Body of pancreas (tissue), 4 donors: ENCODE measurements around the gene RAMP1. TPM values are rescaled to one million over a fixed set of nuclear protein-coding genes. Genes with fewer than 3 reads are reported as not detected.
A peak's percentile ranks its signal among the peaks of the same experiment; 100 is the strongest.
"Not testable (repeated sequence)": the region's sequence is repeated elsewhere in the genome, so short reads cannot be mapped to it uniquely, and the experiment has no call there.

ENCODE experiments used
- ATAC-seq: fragments of 150-250 bp; one replicate; pipeline ENCODE4 v1.9.1; 2016
- DNase-seq, 4 donors: peaks; one replicate each; pipeline ENCODE4 v3.0.0-alpha.2; 2019
- H3K27ac ChIP-seq, 4 donors: fragments of 200-600 bp; sonication (generic); 1 replicate in 3 of 4; 2 replicates in 1 of 4; pipeline versions ENCODE4 v1.5.1 to v1.6.1; 2016 to 2019; ENCODE audit warnings: mild to moderate bottlenecking in 1 of 4, mixed read lengths in 1 of 4, moderate library complexity in 1 of 4
- H3K27me3 ChIP-seq, 2 donors: fragments of 200-600 bp; sonication (generic); one replicate each; pipeline ENCODE4 v1.6.0; 2016; ENCODE audit warnings: mild to moderate bottlenecking in 1 of 2
- H3K36me3 ChIP-seq, 2 donors: fragments of 200-600 bp; sonication (generic); replicated peaks in 1 of 2; 2 replicates each; pipeline ENCODE4 v1.5.1; 2016; ENCODE audit warnings: low read depth in 2 of 2; ENCODE audit not compliant: insufficient read depth in 1 of 2
- H3K4me1 ChIP-seq: fragments of 200-600 bp; sonication (generic); one replicate; pipeline ENCODE4 v1.6.0; 2016
- H3K4me3 ChIP-seq, 2 donors: fragments of 200-600 bp; sonication (generic); 1 replicate in 1 of 2; 2 replicates in 1 of 2; pipeline ENCODE4 v1.5.1; 2016 to 2019
- H3K9me3 ChIP-seq, 3 donors: fragments of 200-600 bp; sonication (generic); 1 replicate in 2 of 3; 2 replicates in 1 of 3; pipeline ENCODE4 v1.5.1; 2016
- POLR2A ChIP-seq, 3 donors: fragments of 450-650 bp; IDR thresholded peaks; one replicate each; pipeline ENCODE4 v1.6.1; 2016; ENCODE audit warnings: antibody characterized with exemption in 3 of 3, mild to moderate bottlenecking in 2 of 3
- WGBS, 2 donors: methylation state at CpG; one replicate each; pipeline ENCODE4 v1.1.5; 2017; 5-methylcytosine and 5-hydroxymethylcytosine counted together
- intact Hi-C: fragments of 100-400 bp; cut with DNase I; formaldehyde crosslinking; loops from one replicate; pipeline ENCODE4 v1.15.1; 2023
- total RNA-seq, 2 donors: library from RNA; depleted of rRNA; stranded (reverse); fragments of >200 nt; gene quantifications; one replicate each; pipeline ENCODE4 v1.1.0, GENCODE V29; 2016
- TF ChIP-seq, protein P1 (sequence below), 7 experiments: fragments of 450-650 bp in 4 of 7; fragments of 200-600 bp in 3 of 7; sonication (generic) in 3 of 7; IDR thresholded peaks; one replicate each; pipeline ENCODE4 v1.5.1; 2016 to 2019; ENCODE audit warnings: antibody characterized with exemption in 7 of 7

The RAMP1 gene
- total RNA-seq, 2 donors from 2014 or later = 74.2 to 85.4 TPM

DNA sequence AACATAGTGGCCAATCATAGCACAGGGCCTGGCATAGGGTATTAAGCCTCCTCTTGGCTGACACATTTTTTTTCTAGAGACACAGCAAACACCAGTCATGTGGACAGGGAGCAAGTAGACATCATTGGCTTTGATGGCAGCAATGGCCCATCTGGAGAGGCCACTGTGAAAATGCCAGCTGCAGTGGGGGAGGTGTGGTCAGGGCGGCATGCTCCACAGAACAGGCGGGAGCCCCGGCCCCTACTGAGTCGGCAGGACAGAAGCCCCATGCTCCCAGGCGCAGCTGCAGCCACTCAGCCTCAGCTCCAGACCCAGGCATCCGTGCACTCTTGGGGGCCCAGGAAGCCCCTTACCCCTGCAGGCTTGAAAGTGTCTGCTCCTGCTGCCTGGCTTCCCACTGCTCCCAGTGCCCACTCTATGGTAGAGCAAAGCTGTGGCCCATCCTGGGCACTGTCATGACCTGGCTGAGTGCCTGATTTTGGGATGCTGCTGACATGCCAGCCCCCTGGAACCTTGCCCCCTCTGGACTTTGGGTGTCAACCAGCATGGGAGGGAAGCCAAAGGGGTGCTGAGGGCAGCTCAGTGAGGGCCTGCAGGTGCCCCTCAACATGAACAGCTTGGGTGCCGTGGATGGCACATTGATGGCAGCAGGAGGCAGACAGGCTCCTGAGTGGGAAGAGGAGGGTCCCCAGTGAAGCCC is 84.1 kb downstream of the RAMP1 start:
- ATAC-seq (peak; percentile 87), DNase-seq (peak; percentile 76 to 88 (median 83))
- Histone ChIP-seq H3K27ac (peak overlapping the region in 2 of 4 donors; percentile 21 to 40), H3K27me3 (no peaks in the 10 kb centered on the region), H3K9me3 (peaks cover 0 to 7% (median 0%) of the 10 kb centered on the region in 3 donors), H3K4me3 (no peak overlapping the region), H3K36me3 (no peaks in the 10 kb centered on the region), H3K4me1 (peaks cover 33% of the 10 kb centered on the region)
- TF ChIP-seq POLR2A (IDR thresholded peaks at IDR 0.05) = no peak
- TF ChIP-seq, protein P1, sequence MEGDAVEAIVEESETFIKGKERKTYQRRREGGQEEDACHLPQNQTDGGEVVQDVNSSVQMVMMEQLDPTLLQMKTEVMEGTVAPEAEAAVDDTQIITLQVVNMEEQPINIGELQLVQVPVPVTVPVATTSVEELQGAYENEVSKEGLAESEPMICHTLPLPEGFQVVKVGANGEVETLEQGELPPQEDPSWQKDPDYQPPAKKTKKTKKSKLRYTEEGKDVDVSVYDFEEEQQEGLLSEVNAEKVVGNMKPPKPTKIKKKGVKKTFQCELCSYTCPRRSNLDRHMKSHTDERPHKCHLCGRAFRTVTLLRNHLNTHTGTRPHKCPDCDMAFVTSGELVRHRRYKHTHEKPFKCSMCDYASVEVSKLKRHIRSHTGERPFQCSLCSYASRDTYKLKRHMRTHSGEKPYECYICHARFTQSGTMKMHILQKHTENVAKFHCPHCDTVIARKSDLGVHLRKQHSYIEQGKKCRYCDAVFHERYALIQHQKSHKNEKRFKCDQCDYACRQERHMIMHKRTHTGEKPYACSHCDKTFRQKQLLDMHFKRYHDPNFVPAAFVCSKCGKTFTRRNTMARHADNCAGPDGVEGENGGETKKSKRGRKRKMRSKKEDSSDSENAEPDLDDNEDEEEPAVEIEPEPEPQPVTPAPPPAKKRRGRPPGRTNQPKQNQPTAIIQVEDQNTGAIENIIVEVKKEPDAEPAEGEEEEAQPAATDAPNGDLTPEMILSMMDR (IDR thresholded peaks at IDR 0.05) = no peak
- intact Hi-C loops = no loop called here
- 58 to 100% methylated on average over 1 to 7 of the region's 7 CpGs for WGBS, 2 donors

DNA sequence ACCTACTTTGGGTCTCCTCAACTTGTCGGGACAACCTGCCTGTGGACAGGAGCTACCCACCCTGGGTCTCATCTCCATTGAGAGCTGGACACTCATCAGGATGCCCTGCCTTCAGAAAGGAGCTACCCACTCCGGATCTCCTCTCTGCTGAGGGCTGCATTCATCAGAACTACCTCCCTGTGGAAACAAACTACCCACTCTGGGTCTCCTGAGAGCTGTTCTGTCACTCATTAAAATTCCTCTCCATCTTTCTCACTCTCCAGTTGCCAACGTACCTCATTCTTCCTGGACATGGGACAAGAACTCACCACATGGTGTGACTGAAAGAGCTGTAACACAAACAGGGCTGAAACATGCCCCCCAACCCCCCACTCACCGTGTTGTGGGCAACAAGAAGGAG is 84.9 kb downstream of the RAMP1 start:
- Histone ChIP-seq H3K36me3 (no peaks in the 10 kb centered on the region), H3K4me1 (peaks cover 33% of the 10 kb centered on the region), H3K9me3 (peaks cover 0 to 7% (median 0%) of the 10 kb centered on the region in 3 donors), H3K4me3 (no peak overlapping the region), H3K27me3 (no peaks in the 10 kb centered on the region), H3K27ac (no peak overlapping the region)
- ATAC-seq = no peak
- 87 to 91% methylated on average over 4 of the region's 4 CpGs for WGBS, 2 donors
- no peak for DNase-seq
- no peak for TF ChIP-seq POLR2A (IDR thresholded peaks at IDR 0.05)
- TF ChIP-seq, protein P1 (IDR thresholded peaks at IDR 0.05) = no peak
- intact Hi-C loops = no loop called here

DNA sequence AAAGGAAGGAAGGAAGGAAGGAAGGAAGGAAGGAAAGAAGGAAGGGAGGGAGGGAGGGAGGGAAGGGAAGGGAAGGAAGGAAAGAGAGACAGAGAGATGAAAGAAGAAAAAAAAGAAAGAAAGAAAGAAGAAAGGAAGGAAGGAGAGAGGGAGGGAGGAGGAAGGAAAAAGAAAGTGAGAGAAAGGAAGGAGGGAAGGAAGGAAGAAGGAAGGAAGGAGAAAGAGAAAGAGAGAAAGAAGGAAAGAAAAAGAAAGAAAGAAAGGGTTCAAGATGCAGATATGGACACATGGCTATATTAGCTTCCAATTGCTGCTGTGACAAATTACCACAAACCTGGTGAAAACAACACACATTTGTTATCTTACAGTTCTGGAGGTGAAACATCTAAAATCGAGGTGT is 87.0 kb downstream of the RAMP1 start:
- peaks cover 25% of the 10 kb centered on the region for H3K4me1 ChIP-seq
- no peak for TF ChIP-seq POLR2A (IDR thresholded peaks at IDR 0.05)
- TF ChIP-seq, protein P1 (IDR thresholded peaks at IDR 0.05) = no peak
- DNase-seq = no peak
- ATAC-seq = no peak
- no peaks in the 10 kb centered on the region for H3K27me3 ChIP-seq
- WGBS, 2 donors = 53 to 78% methylated on average over 1 of the region's 1 CpG
- H3K27ac ChIP-seq = no peak overlapping the region
- intact Hi-C loops = no loop called here
- H3K9me3 ChIP-seq = peaks cover 0 to 7% (median 0%) of the 10 kb centered on the region in 3 donors
- H3K4me3 ChIP-seq = no peak overlapping the region
- H3K36me3 ChIP-seq = no peaks in the 10 kb centered on the region

DNA sequence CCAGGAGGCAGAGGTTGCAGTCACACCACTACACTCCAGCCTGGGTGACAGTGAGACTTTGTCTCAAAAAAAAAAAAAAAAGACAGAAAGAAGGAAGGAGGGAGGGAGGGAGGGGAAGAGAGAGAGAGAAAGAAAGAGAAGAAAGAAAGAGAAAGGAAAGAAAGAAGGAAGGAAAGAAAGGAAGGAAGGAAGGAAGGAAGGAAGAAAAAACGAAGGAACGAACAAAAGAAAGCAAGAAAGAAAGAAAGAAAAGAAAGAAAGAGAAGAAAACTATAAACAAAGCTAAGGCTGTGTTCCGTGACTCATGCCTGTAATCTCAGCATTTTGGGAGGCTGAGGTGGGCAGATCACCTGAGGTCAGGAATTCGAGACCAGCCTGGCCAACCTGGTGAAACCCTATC is 91.9 kb downstream of the RAMP1 start:
- H3K4me3 ChIP-seq, intact Hi-C loops, H3K4me1 ChIP-seq, H3K9me3 ChIP-seq, H3K36me3 ChIP-seq, ATAC-seq, H3K27ac ChIP-seq, DNase-seq, H3K27me3 ChIP-seq: not testable (repeated sequence)
- 83 to 95% methylated on average over 4 of the region's 4 CpGs for WGBS, 2 donors

DNA sequence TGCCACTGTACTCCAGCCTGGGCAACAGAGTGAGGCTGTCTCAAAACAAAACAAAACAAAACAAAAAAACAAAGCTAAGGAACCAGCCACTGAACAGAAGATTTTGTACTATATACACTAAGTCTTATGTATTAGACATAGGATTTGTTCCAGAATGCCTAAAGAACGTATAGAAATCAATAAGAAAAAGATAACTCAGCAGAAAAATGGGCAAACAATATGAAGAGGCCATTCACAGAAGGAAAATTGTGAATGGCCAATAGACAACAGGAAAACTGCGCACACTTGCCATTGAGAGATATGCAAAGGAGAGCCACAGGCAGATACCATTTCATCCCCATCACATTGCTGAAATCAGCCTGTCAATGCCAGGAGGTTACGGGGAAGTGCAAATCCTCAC is 92.5 kb downstream of the RAMP1 start:
- TF ChIP-seq POLR2A (IDR thresholded peaks at IDR 0.05) = no peak
- TF ChIP-seq, protein P1 (IDR thresholded peaks at IDR 0.05) = no peak
- H3K4me3 ChIP-seq = no peak overlapping the region
- H3K27me3 ChIP-seq = no peaks in the 10 kb centered on the region
- intact Hi-C loops = no loop called here
- no peaks in the 10 kb centered on the region for H3K9me3 ChIP-seq
- ATAC-seq (no peak), DNase-seq (no peak)
- no peak overlapping the region for H3K27ac ChIP-seq
- 78 to 82% methylated on average over 3 of the region's 3 CpGs for WGBS, 2 donors
- H3K36me3 ChIP-seq = no peaks in the 10 kb centered on the region
- H3K4me1 ChIP-seq = peaks cover 9% of the 10 kb centered on the region
